GM12864 (cell line): ENCODE measurements around the gene RECQL5.

Experiments
- DNase-seq: peaks from one replicate; pipeline ENCODE4 v3.0.0-alpha.2; 2011; ENCODE audit warnings: low read depth
- H3K4me3 ChIP-seq: 2 replicates; pipeline ENCODE4 v1.5.1; 2011; ENCODE audit warnings: mild to moderate bottlenecking, low read depth, low read length, control low read depth
- TF ChIP-seq, protein P1 (sequence below): IDR thresholded peaks from 2 replicates; pipeline ENCODE4 v1.5.1; 2011; ENCODE audit warnings: low read depth, mild to moderate bottlenecking, moderate library complexity, low read length, control low read depth, inconsistent platforms; ENCODE audit errors: missing control alignments

RECQL5 gene

GRCh38 chr17:75605790-75606189 lies 61.2 kb downstream of the RECQL5 start:
- no peak overlapping the region for H3K4me3 ChIP-seq
- DNase-seq, result no peak
- TF ChIP-seq, protein P1, sequence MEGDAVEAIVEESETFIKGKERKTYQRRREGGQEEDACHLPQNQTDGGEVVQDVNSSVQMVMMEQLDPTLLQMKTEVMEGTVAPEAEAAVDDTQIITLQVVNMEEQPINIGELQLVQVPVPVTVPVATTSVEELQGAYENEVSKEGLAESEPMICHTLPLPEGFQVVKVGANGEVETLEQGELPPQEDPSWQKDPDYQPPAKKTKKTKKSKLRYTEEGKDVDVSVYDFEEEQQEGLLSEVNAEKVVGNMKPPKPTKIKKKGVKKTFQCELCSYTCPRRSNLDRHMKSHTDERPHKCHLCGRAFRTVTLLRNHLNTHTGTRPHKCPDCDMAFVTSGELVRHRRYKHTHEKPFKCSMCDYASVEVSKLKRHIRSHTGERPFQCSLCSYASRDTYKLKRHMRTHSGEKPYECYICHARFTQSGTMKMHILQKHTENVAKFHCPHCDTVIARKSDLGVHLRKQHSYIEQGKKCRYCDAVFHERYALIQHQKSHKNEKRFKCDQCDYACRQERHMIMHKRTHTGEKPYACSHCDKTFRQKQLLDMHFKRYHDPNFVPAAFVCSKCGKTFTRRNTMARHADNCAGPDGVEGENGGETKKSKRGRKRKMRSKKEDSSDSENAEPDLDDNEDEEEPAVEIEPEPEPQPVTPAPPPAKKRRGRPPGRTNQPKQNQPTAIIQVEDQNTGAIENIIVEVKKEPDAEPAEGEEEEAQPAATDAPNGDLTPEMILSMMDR, result no peak

GRCh38 chr17:75604034-75604695 lies 62.8 kb downstream of the RECQL5 start:
- TF ChIP-seq, protein P1, result no peak
- DNase-seq, result no peak
- no peak overlapping the region for H3K4me3 ChIP-seq

GRCh38 chr17:75603123-75603522 lies 63.8 kb downstream of the RECQL5 start:
- H3K4me3 ChIP-seq, result no peak overlapping the region
- no peak for DNase-seq
- TF ChIP-seq, protein P1, result no peak

GRCh38 chr17:75602644-75603043 lies 64.3 kb downstream of the RECQL5 start:
- DNase-seq, result no peak
- TF ChIP-seq, protein P1, result no peak
- no peak overlapping the region for H3K4me3 ChIP-seq

- H3K4me3 ChIP-seq, result no peak overlapping the region
- DNase-seq, result peak; percentile 19
- TF ChIP-seq, protein P1, result peak; percentile 98
These were observed 65.6 kb downstream of the RECQL5 start for GRCh38 chr17:75601057-75601987.

- TF ChIP-seq, protein P1, result no peak
- no peak overlapping the region for H3K4me3 ChIP-seq
- no peak for DNase-seq
These were observed 70.5 kb downstream of the RECQL5 start for GRCh38 chr17:75596320-75597087.
